ENCODE results near the gene RDX.
"Not testable (repeated sequence)": the region's sequence is repeated elsewhere in the genome, so short reads cannot be mapped to it uniquely, and the experiment has no call there.

The RDX gene

GRCh38 chr11:110312670-110313069, 16.3 kb upstream of the RDX start:
- H3K27ac ChIP-seq, result no peak overlapping the region
- DNase-seq, result no peak
- TF ChIP-seq, protein P1, sequence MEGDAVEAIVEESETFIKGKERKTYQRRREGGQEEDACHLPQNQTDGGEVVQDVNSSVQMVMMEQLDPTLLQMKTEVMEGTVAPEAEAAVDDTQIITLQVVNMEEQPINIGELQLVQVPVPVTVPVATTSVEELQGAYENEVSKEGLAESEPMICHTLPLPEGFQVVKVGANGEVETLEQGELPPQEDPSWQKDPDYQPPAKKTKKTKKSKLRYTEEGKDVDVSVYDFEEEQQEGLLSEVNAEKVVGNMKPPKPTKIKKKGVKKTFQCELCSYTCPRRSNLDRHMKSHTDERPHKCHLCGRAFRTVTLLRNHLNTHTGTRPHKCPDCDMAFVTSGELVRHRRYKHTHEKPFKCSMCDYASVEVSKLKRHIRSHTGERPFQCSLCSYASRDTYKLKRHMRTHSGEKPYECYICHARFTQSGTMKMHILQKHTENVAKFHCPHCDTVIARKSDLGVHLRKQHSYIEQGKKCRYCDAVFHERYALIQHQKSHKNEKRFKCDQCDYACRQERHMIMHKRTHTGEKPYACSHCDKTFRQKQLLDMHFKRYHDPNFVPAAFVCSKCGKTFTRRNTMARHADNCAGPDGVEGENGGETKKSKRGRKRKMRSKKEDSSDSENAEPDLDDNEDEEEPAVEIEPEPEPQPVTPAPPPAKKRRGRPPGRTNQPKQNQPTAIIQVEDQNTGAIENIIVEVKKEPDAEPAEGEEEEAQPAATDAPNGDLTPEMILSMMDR (IDR thresholded peaks at IDR 0.05; ENCODE audit: low read depth, low read length), result no peak

GRCh38 chr11:110311783-110312579, 15.6 kb upstream of the RDX start:
- H3K4me3 ChIP-seq (ENCODE audit: low read depth, low read length), result no peak overlapping the region
- no peaks in the 10 kb centered on the region for H3K27me3 ChIP-seq (ENCODE audit: insufficient read depth, low read depth, severe bottlenecking)
- DNase-seq, result no peak
- no peaks in the 10 kb centered on the region for H3K36me3 ChIP-seq
- H3K9me3 ChIP-seq (ENCODE audit: severe bottlenecking), result no peaks in the 10 kb centered on the region
- TF ChIP-seq, protein P1 (IDR thresholded peaks at IDR 0.05; ENCODE audit: low read depth, low read length), result no peak
- no peak overlapping the region for H3K27ac ChIP-seq

More at GRCh38 chr11:110312670-110313069, 16.3 kb upstream of the RDX start:
- Histone ChIP-seq H3K27me3 (ENCODE audit: insufficient read depth, low read depth, severe bottlenecking) (no peaks in the 10 kb centered on the region), H3K36me3 (no peaks in the 10 kb centered on the region), H3K9me3 (ENCODE audit: severe bottlenecking) (no peaks in the 10 kb centered on the region), H3K4me3 (ENCODE audit: low read depth, low read length) (no peak overlapping the region)

DNA sequence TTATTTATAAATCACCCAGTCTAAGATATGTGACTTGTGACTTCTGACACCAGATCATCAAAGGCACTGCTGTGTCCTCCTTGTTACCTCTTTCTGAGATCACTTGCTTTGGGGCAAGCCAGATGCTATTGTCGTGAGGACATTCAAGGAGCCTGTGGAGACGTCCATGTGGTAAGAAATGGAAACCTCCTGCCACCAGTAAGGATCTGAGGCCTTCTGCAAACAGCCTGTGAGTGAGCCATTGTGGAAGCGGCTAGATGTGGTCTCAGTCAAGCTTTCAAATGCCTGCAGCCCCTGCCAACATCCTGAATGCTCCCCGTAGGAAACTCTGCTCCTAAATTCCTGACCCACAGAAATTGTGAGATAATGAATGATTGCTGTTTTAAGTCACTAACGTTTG, 11.7 kb upstream of the RDX start:
- Histone ChIP-seq H3K27me3 (ENCODE audit: insufficient read depth, low read depth, severe bottlenecking) (no peaks in the 10 kb centered on the region), H3K27ac (no peak overlapping the region), H3K36me3 (no peaks in the 10 kb centered on the region), H3K9me3 (ENCODE audit: severe bottlenecking) (no peaks in the 10 kb centered on the region), H3K4me3 (ENCODE audit: low read depth, low read length) (no peak overlapping the region)
- TF ChIP-seq, protein P1 (IDR thresholded peaks at IDR 0.05; ENCODE audit: low read depth, low read length), result no peak
- DNase-seq, result no peak

GRCh38 chr11:110306019-110306388, 9.6 kb upstream of the RDX start:
- not testable (repeated sequence) for H3K36me3 ChIP-seq; H3K4me3 ChIP-seq (ENCODE audit: low read depth, low read length); H3K27ac ChIP-seq; H3K9me3 ChIP-seq (ENCODE audit: severe bottlenecking); H3K27me3 ChIP-seq (ENCODE audit: insufficient read depth, low read depth, severe bottlenecking); DNase-seq

GRCh38 chr11:110305169-110306018, 9.0 kb upstream of the RDX start:
- Histone ChIP-seq H3K27ac (no peak overlapping the region), H3K4me3 (ENCODE audit: low read depth, low read length) (no peak overlapping the region), H3K36me3 (no peaks in the 10 kb centered on the region), H3K27me3 (ENCODE audit: insufficient read depth, low read depth, severe bottlenecking) (no peaks in the 10 kb centered on the region), H3K9me3 (ENCODE audit: severe bottlenecking) (no peaks in the 10 kb centered on the region)
- DNase-seq, result no peak
- TF ChIP-seq, protein P1 (IDR thresholded peaks at IDR 0.05; ENCODE audit: low read depth, low read length), result no peak

- H3K27ac ChIP-seq, result no peak overlapping the region
- TF ChIP-seq, protein P1 (IDR thresholded peaks at IDR 0.05; ENCODE audit: low read depth, low read length), result no peak
- DNase-seq, result no peak
- H3K36me3 ChIP-seq, result no peaks in the 10 kb centered on the region
- H3K27me3 ChIP-seq (ENCODE audit: insufficient read depth, low read depth, severe bottlenecking), result no peaks in the 10 kb centered on the region
- H3K4me3 ChIP-seq (ENCODE audit: low read depth, low read length), result no peak overlapping the region
- H3K9me3 ChIP-seq (ENCODE audit: severe bottlenecking), result no peaks in the 10 kb centered on the region
Measured at GRCh38 chr11:110303414-110303826, 7.0 kb upstream of the RDX start.
